ENCODE results near the gene TRAPPC10. TPM values are rescaled to one million over a fixed set of nuclear protein-coding genes. Genes with fewer than 3 reads are reported as not detected.

Gene TRAPPC10, protein sequence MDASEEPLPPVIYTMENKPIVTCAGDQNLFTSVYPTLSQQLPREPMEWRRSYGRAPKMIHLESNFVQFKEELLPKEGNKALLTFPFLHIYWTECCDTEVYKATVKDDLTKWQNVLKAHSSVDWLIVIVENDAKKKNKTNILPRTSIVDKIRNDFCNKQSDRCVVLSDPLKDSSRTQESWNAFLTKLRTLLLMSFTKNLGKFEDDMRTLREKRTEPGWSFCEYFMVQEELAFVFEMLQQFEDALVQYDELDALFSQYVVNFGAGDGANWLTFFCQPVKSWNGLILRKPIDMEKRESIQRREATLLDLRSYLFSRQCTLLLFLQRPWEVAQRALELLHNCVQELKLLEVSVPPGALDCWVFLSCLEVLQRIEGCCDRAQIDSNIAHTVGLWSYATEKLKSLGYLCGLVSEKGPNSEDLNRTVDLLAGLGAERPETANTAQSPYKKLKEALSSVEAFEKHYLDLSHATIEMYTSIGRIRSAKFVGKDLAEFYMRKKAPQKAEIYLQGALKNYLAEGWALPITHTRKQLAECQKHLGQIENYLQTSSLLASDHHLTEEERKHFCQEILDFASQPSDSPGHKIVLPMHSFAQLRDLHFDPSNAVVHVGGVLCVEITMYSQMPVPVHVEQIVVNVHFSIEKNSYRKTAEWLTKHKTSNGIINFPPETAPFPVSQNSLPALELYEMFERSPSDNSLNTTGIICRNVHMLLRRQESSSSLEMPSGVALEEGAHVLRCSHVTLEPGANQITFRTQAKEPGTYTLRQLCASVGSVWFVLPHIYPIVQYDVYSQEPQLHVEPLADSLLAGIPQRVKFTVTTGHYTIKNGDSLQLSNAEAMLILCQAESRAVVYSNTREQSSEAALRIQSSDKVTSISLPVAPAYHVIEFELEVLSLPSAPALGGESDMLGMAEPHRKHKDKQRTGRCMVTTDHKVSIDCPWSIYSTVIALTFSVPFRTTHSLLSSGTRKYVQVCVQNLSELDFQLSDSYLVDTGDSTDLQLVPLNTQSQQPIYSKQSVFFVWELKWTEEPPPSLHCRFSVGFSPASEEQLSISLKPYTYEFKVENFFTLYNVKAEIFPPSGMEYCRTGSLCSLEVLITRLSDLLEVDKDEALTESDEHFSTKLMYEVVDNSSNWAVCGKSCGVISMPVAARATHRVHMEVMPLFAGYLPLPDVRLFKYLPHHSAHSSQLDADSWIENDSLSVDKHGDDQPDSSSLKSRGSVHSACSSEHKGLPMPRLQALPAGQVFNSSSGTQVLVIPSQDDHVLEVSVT
- 12.2 TPM for polyA plus RNA-seq (ENCODE audit: insufficient read length)

DNA sequence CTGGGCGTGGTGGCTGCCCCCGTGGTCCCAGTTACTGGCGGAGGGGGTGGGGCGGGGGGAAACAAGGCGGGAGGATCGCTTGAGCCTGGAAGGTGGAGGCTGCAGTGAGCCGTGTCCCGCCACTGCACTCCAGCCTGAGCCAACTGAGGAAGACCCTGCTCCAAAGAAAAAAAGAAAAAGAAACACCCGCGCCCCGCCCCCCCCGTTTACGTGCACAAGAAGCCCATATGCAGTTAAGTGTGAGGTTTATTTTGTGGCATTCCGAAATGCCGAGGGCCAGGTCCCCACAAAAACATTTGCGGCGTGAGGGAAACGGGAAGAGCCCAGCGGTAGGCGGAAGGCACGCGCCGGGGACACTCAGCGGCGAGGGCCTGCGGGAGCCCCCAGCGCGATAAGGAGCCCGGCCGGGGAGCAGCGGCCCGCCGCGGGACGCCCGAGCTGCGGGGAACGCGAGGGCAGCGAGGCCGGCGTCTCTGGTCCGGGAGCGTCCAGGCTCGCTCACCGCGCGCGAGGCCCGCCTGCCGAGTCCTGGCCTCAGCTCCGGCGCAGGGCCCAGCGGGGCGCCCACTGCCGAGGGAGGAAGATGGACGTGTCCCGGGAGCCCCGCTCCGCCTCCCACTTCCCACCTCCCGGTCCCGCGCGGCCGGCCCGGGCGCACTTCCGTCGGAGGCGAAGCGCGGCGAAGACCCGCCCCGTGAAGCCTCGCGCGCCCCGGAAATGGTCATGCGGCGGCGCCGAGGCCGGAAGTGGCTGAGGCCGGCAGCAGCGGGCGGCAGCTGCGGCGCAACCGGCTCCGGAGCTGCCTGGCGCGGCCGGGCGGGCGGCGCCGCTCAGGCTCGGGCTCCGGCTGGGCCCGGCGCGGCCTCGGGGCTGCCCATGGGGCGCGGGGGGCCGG lies at the start of gene TRAPPC10:
TRAPPC10 (plus strand) TSS at position 731 of the 895 bp plus-strand sequence. CDS start 185 bp downstream, outside the sequence.
- DNase-seq (ENCODE audit: low read depth) = peak; percentile 41

DNA sequence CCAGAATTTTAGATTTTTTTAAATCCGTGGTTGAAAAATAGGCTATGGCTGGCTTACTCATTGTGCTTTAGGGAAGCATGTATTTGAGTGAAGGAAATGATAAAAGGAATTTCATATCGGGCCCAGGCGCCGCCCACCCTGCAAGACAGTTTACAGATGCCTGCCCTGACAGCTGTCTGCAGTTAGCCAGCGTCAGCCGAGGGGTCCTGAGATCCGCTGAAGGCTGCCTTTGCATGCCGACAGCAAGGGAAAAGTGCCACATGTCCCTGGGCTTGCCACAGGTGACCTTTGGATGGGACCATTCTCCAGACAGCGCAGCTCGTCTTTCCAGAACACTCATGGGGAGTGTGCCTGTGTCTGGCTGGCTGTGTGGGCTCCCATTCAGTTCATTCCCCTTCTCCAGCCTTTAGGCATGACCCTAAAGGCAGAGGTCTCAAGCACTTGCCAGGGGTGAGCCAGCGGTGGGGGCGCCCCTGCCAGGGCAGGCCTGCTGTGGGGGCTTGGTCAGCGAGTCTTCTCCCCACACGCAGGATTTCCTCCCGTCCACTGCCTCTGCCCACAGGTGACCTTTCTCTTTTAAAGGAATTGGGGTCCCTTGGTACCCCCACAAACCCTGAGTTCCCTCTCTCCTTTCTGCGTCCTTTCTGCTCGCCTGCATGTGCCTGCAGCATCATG lies 46.1 kb upstream of the TRAPPC10 start:
- no peak for DNase-seq (ENCODE audit: low read depth)

DNA sequence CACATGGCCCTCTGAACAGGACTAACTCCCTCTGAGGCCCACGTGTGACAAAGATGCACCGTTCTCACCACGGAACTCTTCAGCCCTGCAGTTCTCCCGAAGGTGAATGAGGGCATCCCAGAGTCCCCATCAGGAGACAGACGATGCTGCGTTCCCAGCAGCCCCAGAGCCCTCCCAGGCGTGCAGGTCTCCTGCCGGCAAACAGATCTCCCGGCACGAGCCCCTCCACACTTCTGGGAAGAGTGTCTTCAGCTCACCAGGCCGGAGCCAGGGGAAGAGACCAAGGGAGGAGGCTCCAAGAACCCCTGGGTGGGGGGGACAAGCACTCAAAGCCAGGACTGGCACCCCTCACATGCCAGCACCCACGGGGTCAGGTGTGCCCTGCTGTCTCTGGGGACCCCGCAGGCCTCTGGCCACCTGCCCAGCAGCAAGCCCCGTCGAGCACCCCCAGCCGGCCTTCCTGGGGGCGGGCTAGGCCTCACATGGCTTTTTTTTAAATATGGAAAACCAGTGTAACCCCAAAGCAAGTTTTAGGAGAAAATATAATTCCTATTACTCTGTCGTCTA lies 45.1 kb upstream of the TRAPPC10 start:
- no peak for DNase-seq (ENCODE audit: low read depth)

DNA sequence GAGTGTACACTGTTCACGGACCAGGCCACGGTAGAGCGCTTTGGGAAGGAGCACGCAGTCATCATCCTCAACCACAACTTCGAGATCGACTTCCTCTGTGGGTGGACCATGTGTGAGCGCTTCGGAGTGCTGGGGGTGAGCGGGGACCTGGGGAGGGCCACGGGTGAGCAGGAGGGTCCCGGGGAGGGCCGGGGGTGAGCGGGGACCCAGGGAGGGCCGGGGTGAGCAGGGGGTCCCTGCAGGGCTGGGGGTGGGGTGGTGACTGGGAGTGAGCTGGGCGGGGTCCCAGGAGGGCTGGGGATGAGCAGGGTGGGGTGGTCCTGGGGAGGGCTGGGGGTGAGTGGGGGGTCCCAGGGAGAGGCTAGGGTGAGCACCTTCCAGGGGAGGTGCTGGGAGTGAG lies 44.1 kb upstream of the TRAPPC10 start:
- DNase-seq (ENCODE audit: low read depth) = no peak

DNA sequence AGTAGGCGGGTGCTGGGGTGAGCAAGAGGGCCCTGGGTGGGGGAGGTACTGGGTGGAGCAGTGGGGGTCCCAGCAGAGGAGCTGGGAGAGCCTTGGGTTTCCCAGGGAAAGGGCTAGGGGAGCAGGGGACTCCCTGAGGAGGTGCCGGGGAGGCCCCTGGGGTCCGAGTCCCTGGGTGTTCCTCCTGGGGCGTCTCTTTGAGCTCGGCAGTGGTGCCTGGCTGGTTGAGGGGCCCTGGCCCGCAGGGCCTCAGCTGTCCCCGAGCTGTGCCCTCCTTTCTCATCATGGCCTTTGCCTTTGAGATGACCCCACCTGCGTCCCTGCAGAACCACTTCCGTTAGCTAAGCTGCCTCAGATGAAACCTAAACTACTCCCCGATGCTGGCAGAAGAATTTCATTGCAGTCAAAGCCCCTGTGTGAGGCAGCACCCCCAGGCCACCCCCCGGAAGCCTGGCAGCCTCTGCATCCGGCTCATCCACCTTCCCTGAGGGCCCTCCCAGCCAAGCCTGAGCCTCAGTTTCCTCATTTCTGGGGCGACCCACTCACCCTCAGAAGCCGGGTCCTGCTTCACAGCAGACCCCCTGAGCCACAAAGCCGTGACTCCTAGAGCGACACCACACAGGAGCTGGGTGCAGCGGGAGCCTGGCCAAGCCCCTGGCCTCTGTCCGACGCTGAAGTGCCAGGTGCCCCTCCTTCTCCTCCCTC lies 43.5 kb upstream of the TRAPPC10 start:
- no peak for DNase-seq (ENCODE audit: low read depth)

DNA sequence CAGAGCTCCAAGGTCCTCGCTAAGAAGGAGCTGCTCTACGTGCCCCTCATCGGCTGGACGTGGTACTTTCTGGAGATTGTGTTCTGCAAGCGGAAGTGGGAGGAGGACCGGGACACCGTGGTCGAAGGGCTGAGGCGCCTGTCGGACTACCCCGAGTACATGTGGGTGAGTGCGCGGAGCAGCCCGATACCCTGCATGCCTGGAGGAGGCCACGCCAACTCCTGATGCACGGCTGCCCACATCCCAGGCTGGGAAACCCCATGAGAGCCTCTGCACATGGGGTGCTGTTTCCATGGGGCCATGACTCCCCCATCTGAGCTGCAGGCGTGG lies 43.0 kb upstream of the TRAPPC10 start:
- no peak for DNase-seq (ENCODE audit: low read depth)

DNA sequence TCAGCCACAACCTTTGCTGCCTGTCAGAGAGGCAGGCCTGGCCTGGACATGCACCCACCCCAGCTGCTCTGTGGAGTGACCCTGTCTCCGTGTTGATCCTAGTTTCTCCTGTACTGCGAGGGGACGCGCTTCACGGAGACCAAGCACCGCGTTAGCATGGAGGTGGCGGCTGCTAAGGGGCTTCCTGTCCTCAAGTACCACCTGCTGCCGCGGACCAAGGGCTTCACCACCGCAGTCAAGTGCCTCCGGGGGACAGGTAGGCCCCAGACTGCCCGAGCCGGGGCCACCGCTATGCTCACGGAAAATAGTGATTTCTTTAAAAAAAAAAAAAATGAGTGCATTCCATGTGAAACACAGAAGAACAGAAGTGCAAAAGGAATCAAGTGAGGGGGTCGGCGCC lies 41.6 kb upstream of the TRAPPC10 start:
- DNase-seq (ENCODE audit: low read depth) = no peak

DNA sequence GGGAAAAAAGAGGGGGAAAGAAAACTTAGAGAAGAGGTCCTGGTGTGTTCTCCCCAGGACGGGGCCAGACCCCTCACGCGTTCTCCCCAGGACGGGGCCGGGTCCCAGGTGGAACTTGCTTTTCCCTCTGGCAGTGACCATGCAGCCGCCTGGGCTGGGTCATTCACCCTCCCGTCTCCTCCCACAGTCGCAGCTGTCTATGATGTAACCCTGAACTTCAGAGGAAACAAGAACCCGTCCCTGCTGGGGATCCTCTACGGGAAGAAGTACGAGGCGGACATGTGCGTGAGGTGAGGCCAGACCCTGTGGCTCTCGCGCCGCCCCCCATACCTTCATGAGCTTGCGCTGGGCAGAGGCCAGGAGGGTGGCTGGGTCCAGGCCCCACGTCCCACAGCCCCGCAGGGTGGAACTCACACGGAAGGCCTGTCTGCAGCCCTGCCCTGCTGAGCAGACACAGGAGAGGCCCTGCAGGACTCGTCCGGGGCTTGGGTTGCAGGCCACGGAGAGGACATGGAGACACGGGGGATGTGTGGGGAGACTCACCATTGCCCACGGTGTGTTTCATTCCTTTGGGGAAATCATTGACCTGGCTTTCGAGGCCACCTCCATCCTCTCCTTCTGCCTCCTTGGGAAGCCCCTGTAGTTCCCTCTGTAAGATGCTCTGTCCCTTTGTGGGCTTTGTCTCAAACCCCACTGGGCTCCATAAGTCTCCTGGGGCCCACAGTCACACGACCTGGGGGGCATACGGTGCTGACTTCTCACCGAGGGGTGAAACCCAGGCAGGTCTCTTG lies 40.7 kb upstream of the TRAPPC10 start:
- no peak for DNase-seq (ENCODE audit: low read depth)

DNA sequence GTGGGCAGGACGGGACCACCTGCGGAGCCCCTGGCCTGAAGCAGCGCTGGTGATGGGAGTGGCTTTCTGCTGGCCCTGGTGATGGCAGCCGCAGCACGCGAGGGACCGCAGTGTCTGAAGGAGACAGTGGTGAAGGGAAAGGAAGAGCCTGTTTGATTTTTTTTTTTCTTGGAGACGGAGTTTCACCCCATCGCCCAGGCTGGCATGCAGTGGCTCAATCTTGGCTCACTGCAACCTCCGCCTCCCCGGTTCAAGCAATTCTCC lies 40.2 kb upstream of the TRAPPC10 start:
- DNase-seq (ENCODE audit: low read depth) = no peak

DNA sequence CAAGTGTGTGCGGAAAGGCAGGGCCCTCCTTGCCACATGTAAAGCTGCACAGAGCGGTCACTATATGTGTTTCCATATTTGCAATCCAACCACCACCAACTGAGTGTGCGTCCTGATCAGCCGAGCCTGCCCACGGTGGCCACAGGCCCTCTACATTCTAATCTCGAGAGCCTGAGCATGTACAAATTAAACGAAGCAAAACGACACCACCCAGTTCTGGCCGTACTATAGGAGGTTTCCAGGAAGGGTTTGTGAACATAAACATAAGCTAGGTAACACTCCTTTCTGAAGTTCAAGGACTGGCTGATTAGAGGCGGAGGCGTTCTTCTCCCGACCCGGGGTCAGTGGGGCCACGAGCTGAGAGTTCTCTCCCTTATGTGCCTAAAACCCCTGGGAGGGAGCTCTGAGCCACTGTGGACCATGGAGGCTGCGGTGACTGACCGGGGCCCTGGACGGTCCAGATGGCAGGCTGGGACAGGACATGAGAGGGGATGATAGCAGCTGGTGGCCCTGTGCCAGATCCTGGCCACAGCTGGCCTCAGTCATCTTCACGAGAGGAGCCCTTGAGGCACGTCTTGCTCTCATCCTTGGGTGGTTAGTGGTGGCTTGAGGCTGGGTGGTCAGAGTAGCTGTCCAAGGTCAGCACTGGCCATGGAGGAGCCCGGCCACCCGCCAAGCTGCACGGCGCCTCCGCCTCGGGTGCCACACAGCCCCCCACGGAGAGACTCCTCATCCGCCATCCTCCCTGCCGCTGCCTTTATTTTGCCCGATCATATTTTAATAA lies 39.1 kb upstream of the TRAPPC10 start:
- no peak for DNase-seq (ENCODE audit: low read depth)

DNA sequence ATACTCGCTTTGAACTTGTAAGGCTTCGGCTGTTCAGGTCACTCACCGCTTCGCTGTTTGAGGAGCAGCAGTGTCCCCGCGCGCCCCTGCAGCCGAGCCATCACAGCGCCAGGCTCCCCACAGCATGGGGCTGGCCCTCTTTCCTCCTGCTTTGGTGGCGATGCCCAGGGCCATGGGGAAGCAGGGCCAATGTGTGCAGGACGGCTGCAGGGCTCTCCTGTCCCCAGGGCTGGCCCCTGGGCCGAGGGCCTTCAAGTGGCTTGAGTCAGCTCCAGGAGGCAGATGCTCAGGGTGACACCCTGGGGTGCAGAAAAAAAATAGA lies 38.5 kb upstream of the TRAPPC10 start:
- DNase-seq (ENCODE audit: low read depth) = no peak

DNA sequence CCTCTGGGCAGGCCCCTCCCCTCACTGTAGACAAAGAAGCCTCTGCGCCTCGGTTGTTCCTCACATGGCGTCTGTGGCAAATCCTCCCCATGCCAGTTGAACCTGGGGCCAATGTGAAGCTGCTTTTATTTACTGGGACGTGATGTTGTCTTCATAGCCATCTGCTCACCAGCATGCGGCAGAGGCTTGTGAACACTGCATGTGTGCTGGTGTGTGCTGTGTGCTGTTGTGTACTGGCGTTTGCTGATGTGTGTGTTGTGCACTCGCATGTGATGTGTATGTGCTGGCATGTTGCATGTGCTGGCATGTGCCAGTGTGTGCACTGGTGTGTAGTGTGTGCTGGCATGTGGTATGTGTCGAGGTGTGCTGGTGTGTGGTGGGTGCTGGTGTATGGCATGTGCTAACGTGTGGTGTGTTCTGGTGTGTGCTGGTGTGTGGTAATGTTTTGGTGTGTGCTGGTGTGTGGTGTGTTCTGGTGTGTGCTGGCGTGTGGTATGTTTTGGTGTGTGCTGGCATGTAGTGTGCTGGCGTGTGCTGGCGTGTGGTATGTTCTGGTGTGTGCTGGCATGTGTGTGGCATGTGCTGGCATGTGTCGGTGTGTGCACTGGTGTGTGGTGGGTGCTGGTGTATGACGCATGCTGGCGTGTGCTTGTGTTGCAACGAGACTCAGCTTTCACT lies 37.2 kb upstream of the TRAPPC10 start:
- no peak for DNase-seq (ENCODE audit: low read depth)

DNA sequence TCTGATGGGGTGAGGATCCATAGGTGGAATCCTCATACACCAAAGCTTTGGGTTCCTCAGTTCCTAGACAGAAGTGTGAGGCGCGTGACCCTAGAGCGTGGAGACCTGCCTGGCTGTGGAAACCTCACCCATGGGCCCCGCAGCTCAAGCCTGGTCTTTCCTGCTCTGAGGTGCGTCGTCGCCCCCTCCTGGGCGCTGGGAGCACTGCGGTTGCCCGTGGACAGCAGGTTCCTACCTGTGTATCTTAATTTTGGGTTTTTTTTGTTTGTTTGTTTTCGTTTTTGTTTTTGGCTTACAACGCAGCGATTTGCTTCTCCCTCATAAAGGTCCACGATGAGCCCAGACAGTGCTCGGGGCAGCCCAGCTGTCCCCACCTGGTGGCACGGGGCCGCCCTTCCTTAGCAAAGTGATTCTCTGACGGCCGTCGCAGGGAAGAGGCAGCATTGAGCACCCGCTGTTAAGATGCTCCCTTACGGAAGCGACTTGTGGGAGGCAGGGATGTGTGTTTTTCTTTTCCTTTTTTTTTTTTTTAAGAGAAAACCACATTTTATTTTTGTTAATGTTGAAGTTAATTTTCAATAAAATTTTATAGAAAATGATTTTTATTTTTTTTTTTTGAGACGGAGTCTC lies 36.5 kb upstream of the TRAPPC10 start:
- no peak for DNase-seq (ENCODE audit: low read depth)

DNA sequence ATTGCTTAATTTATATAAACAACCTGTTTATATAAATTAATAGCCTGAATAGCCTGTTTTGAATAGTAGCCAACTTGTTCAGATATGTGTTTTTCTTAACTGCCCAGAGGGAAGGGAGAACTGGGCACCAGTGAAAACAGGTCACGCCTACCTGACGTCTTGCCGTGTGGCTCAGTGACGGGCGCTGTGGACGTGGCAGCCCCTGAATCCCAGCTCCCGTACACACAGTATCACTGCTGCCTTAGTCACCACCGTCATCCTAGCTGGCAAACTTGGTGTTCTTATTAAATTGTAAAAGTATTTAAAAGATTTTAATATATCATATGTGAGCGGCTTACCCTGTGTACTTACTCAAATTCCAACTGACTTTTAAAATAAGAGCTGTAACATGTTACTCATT lies 35.4 kb upstream of the TRAPPC10 start:
- DNase-seq (ENCODE audit: low read depth) = no peak

DNA sequence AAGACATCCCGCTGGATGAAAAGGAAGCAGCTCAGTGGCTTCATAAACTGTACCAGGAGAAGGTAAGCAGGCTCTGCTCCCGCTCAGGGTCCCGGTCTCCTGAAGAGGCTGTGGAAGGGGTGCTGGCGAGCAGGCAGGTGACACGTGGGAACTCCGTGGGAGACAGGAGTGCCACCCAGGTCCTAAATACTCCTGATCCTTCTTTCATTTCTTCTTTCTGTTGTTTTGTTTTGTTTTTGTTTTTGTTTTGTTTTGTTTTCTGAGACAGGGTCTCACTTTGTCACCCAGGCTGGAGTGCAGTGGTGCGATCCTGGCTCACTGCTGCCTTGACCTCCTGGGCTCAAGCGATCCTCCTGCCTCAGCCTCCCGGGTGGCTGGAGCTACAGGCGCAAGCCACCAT lies 34.0 kb upstream of the TRAPPC10 start:
- DNase-seq (ENCODE audit: low read depth) = no peak

DNA sequence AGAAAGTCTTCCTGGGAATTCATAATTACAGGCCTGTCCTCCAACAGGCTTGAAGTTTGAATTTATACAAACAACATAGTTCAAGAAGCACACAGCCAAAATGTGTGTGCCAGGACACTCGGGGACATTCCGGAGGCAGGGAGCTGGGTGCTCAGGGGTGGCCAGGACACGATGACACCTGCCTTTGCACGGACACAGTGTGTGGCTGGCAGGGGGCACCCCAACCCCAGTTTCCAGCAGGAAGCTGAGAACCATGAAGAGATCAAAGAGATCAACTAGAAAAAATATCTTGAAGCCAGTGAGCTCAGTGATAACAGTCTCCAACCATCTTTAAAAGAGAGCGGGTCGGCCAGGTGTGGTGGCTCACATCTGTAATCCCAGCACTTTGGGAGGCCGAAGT lies 32.5 kb upstream of the TRAPPC10 start:
- DNase-seq (ENCODE audit: low read depth) = no peak

DNA sequence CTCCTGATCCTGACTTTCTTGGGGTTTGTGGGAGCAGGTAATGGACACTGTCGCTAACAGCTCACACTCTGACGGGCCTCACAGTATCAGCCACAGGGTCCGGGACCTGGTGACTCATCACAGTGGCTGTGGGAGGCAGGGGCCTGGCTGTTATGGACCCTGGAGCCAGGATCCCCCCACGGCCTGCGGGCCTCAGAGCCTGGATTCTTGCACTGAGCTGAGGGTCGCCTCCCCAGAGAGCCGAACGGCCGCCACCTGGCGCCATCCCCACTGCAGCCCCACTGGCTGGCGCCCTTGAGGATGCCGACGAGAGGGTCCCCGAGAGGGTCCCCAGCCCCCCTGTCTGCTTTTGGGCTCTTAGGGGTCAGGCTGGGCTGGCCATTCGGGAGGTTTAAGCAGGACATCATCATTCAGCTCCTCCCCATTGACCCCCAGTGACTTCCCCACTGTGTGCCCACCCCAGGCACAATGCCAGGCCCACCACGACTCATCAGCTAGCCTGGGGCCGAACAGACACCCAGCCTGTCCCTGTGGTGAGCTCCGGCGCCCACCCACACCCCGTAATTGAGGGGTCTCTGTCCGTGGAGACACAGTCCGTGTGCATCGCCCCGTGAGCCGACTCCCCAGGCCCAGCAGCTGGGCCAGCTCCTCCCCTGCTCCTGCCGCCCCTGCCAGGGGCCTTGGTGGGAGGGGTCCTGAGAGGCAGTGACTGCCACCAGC lies 30.8 kb upstream of the TRAPPC10 start:
- no peak for DNase-seq (ENCODE audit: low read depth)

Measured in forelimb muscle (tissue), 1 donor.